NCI-H1105 treated with DMSO at 0.1 percent for 48 hours (cell line): ENCODE data around the gene TMEM54.

ENCODE experiments used
- DNase-seq: peaks from one replicate; lab custom pipeline; 2025; lab: John Stamatoyannopoulos, UW

TMEM54 gene

GRCh38 chr1:32895325-32896215, 5.6 kb downstream of the TMEM54 start:
- DNase-seq: no peak

- no peak for DNase-seq
These were observed 6.5 kb downstream of the TMEM54 start for GRCh38 chr1:32894681-32895080.

- DNase-seq: peak; percentile 42
These were observed 7.1 kb downstream of the TMEM54 start for GRCh38 chr1:32894019-32894600.

- DNase-seq: peak; percentile 70
These were observed 7.8 kb downstream of the TMEM54 start for GRCh38 chr1:32893198-32894018.

- DNase-seq: peak; percentile 67
These were observed 8.6 kb downstream of the TMEM54 start for GRCh38 chr1:32892368-32893197.

- no peak for DNase-seq
These were observed 9.6 kb downstream of the TMEM54 start for GRCh38 chr1:32891630-32892029.

- no peak for DNase-seq
These were observed 10.0 kb downstream of the TMEM54 start for GRCh38 chr1:32891241-32891570.

GRCh38 chr1:32890516-32891240, 10.5 kb downstream of the TMEM54 start:
- no peak for DNase-seq

- DNase-seq: no peak
These were observed 11.4 kb downstream of the TMEM54 start for GRCh38 chr1:32889731-32890278.

- no peak for DNase-seq
These were observed 12.3 kb downstream of the TMEM54 start for GRCh38 chr1:32888677-32889420.

- no peak for DNase-seq
These were observed 13.1 kb downstream of the TMEM54 start for GRCh38 chr1:32888134-32888533.

- no peak for DNase-seq
These were observed 13.6 kb downstream of the TMEM54 start for GRCh38 chr1:32887623-32888022.

- no peak for DNase-seq
These were observed 14.3 kb downstream of the TMEM54 start for GRCh38 chr1:32886828-32887414.

- peak; percentile 27 for DNase-seq
These were observed 15.0 kb downstream of the TMEM54 start, which contains the start of gene HPCA for GRCh38 chr1:32886004-32886827. TSS of gene HPCA (plus strand) at chr1:32886491. CDS start at chr1:32888899, 2,408 bp downstream.

- DNase-seq: no peak
These were observed 15.5 kb downstream of the TMEM54 start for GRCh38 chr1:32885676-32886003.

- DNase-seq: no peak
These were observed 16.5 kb downstream of the TMEM54 start for GRCh38 chr1:32884726-32885125.

- no peak for DNase-seq
These were observed 17.2 kb downstream of the TMEM54 start for GRCh38 chr1:32884032-32884372.

GRCh38 chr1:32883338-32884031, 17.7 kb downstream of the TMEM54 start:
- DNase-seq: no peak
